ENCODE data around the gene PRMT1. TPM values are rescaled to one million over a fixed set of nuclear protein-coding genes. Genes with fewer than 3 reads are reported as not detected.

PRMT1 gene
- 341 and 373 TPM in 2 replicates for total RNA-seq

DNA sequence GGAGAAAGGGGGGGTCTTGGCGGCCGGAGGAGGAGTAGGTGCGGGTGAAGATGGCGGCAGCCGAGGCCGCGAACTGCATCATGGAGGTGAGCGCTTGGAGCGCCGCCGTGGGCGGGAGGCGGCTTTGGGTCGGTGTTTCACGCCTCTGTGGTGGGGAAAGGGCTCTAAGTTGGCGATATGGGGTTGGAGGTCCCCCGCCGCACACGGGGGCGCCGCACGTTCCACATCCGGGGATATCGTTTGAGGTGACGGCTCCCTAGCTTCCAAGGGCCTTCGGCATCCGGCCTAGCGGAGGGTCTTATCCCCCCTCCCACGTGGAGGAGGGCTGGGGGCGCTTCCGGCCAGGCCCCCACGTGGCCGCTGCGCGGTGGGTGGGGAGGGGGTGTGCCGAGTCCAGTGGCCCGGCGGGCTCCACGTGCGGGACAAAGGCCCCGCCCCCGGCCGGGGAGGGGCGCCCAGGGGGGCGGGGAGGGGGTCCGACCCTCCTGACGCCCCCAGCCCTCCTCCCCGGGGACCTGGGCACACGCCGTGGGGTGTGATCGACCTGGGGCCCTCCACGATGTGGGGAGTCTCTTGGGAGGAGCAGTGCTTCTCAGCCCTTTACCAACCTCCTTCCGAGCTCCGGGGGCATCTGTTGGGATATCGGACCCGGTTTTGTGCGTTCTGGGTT is at the start of gene PRMT1:
TSS of gene PRMT1 (plus strand) at position 41 of the 670 bp plus-strand sequence. CDS start at position 51, 10 bp downstream.

DNA sequence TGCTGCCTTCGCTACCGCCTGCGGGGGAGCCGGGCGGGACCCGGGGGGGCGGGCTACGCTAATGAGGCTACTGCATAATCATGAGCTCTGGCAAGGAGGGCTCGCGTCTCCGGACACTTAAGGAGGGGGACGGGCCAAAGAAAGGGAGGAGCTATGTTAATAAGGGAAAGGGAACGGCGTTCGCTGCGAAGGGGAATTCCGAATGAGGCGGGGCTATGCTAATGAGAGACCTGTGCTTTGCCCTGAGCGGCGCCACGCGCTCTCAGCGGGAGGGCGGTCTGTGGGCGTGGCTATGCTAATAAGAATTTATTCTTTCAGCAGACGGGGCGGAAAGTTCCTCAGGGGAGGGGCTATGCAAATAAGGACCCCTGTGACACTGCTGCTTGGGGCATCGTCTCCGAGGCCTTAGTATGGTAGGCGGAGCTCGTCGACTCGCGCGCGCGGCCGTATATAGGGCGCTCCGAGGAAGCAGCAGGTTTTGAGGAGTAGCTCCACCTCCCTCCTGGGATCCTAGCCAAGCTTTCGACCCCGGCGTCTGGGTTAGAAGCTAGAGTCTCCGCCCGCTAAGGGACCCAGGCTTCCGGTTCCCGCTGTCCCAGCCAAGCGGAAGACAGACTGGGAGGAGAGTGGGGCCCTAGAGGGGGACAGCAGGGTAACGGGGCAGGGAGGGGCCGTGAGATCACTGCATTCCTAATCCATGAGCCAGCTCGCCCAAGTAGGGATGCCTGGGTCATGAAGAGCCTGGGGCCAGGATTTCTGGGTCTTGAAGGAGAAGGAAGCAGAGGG is 36.8 kb upstream of the PRMT1 start, which contains the start of gene RRAS:
TSS of gene RRAS (minus strand) at position 31 of the 786 bp plus-strand sequence. CDS start 45 bp downstream, outside the sequence.

DNA sequence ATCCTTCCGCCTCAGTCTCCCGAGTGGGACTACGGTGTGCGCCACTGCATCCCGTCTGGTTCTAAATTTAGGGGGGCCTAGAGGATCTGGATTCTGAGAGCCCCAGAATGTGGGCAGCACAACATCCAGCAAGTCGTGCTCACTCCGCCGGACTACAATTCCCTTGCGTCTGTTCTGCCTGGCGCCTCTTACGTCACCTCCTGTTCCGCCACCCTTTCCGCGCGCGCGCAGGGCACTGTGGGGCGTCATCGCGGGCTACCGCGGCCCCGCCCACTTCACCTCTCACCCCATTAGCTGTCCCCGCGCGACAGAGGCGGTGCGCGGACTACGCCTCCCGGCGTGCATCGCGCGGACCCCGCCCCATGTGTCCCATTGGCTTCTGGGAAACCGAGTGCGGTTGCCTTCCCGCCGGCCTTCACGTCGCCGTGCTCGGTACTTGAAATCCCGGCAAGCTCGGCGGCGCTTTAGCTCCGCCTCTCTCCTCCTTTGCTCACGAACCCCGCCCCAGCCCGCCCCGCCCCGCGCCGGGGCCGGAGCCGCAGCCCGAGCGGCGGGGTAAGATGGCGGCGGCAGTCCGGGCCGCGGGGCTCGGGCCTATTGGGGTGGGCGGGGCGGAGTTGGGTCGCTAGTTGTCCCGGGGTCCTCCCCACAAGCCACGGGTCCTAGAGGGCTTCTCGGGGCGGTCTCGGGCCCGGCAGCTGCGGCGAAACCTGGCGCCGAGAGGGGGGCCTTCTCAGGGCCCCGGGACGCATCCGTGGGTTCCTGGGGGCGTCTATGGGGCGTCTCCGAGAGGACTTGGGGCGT is 35.2 kb upstream of the PRMT1 start, which contains the start of gene SCAF1:
TSS of gene SCAF1 (plus strand) at position 522 of the 804 bp plus-strand sequence. CDS start 2,818 bp downstream, outside the sequence.

DNA sequence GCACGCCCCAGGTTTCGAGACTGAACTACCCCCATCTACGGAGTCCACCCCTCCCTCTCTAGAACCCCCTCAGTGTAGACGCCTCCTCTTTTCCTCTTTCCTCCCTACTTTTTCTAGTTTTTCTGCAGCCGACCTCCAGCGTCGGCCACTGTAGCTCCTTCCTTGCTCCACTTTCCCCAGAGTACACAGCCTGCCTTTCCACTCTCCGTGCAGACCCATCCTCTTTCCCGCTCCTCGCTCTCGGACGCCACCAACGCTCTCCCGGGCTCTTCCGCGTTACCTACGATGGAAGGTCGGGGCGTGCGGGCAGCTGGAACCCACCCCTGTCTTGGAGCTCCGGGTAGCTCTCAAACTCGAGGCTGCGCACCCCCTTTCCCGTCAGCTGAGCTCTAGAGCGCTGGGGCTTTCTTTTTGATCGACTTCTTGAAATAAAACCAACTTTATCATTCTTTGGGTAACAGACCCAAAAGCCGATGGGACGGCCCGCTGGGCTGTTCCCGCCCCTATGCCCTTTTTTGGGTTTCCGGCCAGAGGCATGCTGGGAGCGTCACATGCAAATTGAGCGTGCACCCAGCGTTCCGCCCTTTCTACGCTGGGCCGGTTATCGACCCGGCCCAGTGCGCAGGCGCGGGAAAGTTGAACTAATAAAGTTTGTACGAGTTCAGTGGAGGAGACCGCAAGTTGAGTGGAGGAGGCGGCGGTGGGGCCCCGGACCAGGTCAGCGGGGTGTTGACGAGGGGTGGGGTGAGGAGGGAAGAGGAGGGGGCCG is 11.5 kb upstream of the PRMT1 start, which contains the start of the genes BCL2L12 and IRF3:
TSS of gene BCL2L12 (plus strand) at position 583 of the 769 bp plus-strand sequence. CDS start 760 bp downstream, outside the sequence.
TSS of gene IRF3 (minus strand) at position 507 of the 769 bp plus-strand sequence. CDS start 1,019 bp downstream, outside the sequence.

DNA sequence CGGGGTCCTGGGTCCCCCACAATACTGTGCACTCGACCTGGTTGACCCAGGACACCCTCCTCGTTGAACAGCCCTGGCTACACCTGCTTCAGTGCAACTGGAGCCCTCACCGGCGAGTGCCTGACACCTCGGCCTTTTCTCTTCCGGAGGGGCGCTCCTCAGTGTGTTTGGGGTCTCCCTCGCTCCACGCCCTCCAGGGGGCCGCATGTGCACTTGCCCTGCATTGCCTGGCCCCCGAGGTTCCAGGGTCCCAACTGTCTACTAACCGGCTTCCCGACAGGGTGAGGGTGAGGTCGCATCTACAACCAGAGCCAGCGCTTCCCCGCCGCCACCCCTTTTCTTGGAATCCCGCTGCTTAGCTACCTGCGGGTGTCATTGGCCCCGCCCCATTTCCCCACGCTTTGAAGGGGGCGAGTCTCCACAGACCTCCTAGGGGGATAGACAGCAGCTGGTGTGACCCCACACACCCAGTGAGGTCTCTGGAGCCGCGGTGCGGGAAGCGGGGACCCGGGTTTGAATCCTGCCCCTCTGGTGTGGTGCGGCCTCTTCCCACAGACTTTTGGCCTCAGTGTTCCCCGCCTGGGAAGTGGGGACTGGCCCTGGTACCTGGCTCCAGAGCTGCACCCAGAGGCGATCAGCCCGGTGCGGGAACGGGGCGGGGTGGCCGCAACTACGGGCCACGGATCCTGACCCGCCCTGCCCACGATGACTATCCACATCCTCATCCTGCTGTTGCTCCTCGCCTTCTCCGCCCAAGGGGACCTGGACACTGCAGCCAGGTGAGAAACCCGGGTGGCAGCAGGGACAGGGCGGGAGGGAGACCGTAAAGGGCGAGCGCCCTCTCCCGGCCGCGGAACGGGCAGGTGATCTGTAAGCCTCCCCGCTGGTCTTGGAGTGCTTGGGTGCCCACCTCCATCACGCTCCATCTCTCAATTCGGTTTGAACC is 12.3 kb downstream of the PRMT1 start, which contains the start of gene ADM5:
TSS of gene ADM5 (plus strand) at position 462 of the 946 bp plus-strand sequence. CDS start at position 706, 244 bp downstream.

DNA sequence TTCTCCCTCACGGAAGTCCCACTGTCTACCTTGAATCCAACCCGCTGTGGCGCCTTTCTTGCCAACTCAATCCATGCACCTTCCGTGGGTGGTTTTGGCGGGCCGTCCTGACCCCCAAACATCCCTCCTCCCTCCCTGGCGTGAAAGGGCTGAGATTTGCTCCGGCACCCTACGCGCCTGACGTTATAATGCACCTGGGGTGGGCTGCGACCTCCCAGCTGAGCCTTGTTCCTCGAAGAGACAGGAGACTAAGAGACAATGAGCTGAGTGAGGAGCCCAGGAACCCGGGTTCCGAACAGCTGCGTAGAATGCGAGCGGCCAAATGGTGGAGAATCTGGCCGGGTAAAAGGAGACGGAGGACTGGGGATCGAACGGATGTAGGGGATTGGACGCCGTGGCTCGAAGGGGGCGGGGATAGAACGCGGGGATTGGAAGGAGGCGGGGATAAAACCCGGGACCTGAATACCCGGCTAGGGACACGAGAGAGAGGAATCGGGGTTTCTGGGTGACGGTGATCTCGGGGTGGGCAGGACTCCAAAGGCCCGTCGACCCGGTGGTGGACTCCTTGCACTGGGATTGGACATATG is 13.7 kb downstream of the PRMT1 start, which contains the start of gene CPT1C:
TSS of gene CPT1C (plus strand) at position 461 of the 587 bp plus-strand sequence. CDS start 1,137 bp downstream, outside the sequence.

Other genes with a start within 250 kb of the PRMT1 start
- not detected in 2 replicates for gene SLC17A7, start 235.7 kb upstream of the PRMT1 start, total RNA-seq
- 116 and 119 TPM in 2 replicates for gene PIH1D1, start 225.5 kb upstream of the PRMT1 start, total RNA-seq
- 14.6 and 19.9 TPM in 2 replicates for gene ALDH16A1, start 224.0 kb upstream of the PRMT1 start, total RNA-seq
- gene FLT3LG, start 203.1 kb upstream of the PRMT1 start, total RNA-seq = 2.8 and 3.4 TPM in 2 replicates
- gene RPL13A, start 189.7 kb upstream of the PRMT1 start, total RNA-seq = 3,737 and 4,063 TPM in 2 replicates
- gene RPS11, start 180.8 kb upstream of the PRMT1 start, total RNA-seq = 4,212 and 4,389 TPM in 2 replicates
- 31.9 and 39.8 TPM in 2 replicates for gene FCGRT, start 164.6 kb upstream of the PRMT1 start, total RNA-seq
- 290 and 398 TPM in 2 replicates for gene RCN3, start 149.3 kb upstream of the PRMT1 start, total RNA-seq
- gene NOSIP, start 96.7 kb upstream of the PRMT1 start, total RNA-seq = 64.4 and 81.6 TPM in 2 replicates
- 0.43 and 0.83 TPM in 2 replicates for gene PRRG2, start 96.0 kb upstream of the PRMT1 start, total RNA-seq
- gene PRR12, start 86.1 kb upstream of the PRMT1 start, total RNA-seq = 0.71 and 1.1 TPM in 2 replicates
- 28.4 and 43.1 TPM in 2 replicates for gene RRAS, start 37.1 kb upstream of the PRMT1 start, total RNA-seq
- gene SCAF1, start 35.1 kb upstream of the PRMT1 start, total RNA-seq = 6.0 and 8.2 TPM in 2 replicates
- 37.3 and 55.5 TPM in 2 replicates for gene IRF3, start 11.4 kb upstream of the PRMT1 start, total RNA-seq
- gene BCL2L12, start 11.3 kb upstream of the PRMT1 start, total RNA-seq = 1.7 and 3.9 TPM in 2 replicates
- gene ADM5, start 12.3 kb downstream of the PRMT1 start, total RNA-seq = 0.28 and 0.46 TPM in 2 replicates
- 29.2 and 40.4 TPM in 2 replicates for gene CPT1C, start 13.8 kb downstream of the PRMT1 start, total RNA-seq
- 0.85 and 1.6 TPM in 2 replicates for gene TSKS, start 86.0 kb downstream of the PRMT1 start, total RNA-seq
- gene AP2A1, start 89.7 kb downstream of the PRMT1 start, total RNA-seq = 67.6 and 89.1 TPM in 2 replicates
- gene FUZ, start 136.0 kb downstream of the PRMT1 start, total RNA-seq = 23.8 and 26.1 TPM in 2 replicates
- 11.1 and 16.8 TPM in 2 replicates for gene MED25, start 141.0 kb downstream of the PRMT1 start, total RNA-seq
- gene PTOV1, start 173.9 kb downstream of the PRMT1 start, total RNA-seq = 47.9 and 61.5 TPM in 2 replicates
- gene PNKP, start 190.3 kb downstream of the PRMT1 start, total RNA-seq = 26.9 and 33.4 TPM in 2 replicates
- 7.5 and 12.1 TPM in 2 replicates for gene AKT1S1, start 200.1 kb downstream of the PRMT1 start, total RNA-seq
- gene TBC1D17, start 200.4 kb downstream of the PRMT1 start, total RNA-seq = 7.5 and 10.2 TPM in 2 replicates
- gene IL4I1, start 219.6 kb downstream of the PRMT1 start, total RNA-seq = 0.14 and 0.46 TPM in 2 replicates